Hepatocyte (in vitro differentiated cells): ENCODE measurements around the gene RBBP8NL. TPM values are rescaled to one million over a fixed set of nuclear protein-coding genes. Genes with fewer than 3 reads are reported as not detected.

Experiments
- DNase-seq: peaks from one replicate; pipeline ENCODE4 v3.0.0-alpha.2; 2016; ENCODE audit warnings: low spot score
- H2AFZ ChIP-seq: fragments of 200-600 bp; sonication (generic); 2 replicates; pipeline ENCODE4 v1.6.0; 2016; ENCODE audit warnings: antibody characterized with exemption, mild to moderate bottlenecking
- H3K27ac ChIP-seq: fragments of 200-600 bp; sonication (generic); 2 replicates; pipeline ENCODE4 v1.5.1; 2016; ENCODE audit warnings: mild to moderate bottlenecking
- H3K27me3 ChIP-seq: fragments of 200-600 bp; sonication (generic); 2 replicates; pipeline ENCODE4 v1.6.1; 2016
- H3K36me3 ChIP-seq: fragments of 200-600 bp; sonication (generic); replicated peaks from 2 replicates; pipeline ENCODE4 v1.5.1; 2016; ENCODE audit warnings: low read depth; ENCODE audit not compliant: insufficient read depth
- H3K4me1 ChIP-seq: fragments of 200-600 bp; sonication (generic); 2 replicates; pipeline ENCODE4 v1.5.1; 2016; ENCODE audit warnings: mild to moderate bottlenecking, moderate library complexity; ENCODE audit not compliant: insufficient read depth
- H3K4me2 ChIP-seq: fragments of 200-600 bp; sonication (generic); 2 replicates; pipeline ENCODE4 v1.6.0; 2016
- H3K4me3 ChIP-seq: fragments of 200-600 bp; sonication (generic); 2 replicates; pipeline ENCODE4 v1.5.1; 2016; ENCODE audit warnings: mild to moderate bottlenecking
- H3K79me2 ChIP-seq: fragments of 200-600 bp; sonication (generic); 2 replicates; pipeline ENCODE4 v1.6.0; 2017; ENCODE audit warnings: mild to moderate bottlenecking
- H3K9me2 ChIP-seq: fragments of 200-600 bp; sonication (generic); replicated peaks from 2 replicates; pipeline ENCODE4 v1.6.0; 2017; ENCODE audit warnings: mild to moderate bottlenecking; ENCODE audit not compliant: insufficient read depth
- H3K9me3 ChIP-seq: fragments of 200-600 bp; sonication (generic); 2 replicates; pipeline ENCODE4 v1.5.1; 2016; ENCODE audit warnings: low read depth, mild to moderate bottlenecking
- H4K20me1 ChIP-seq: fragments of 200-600 bp; sonication (generic); 2 replicates; pipeline ENCODE4 v1.6.0; 2016; ENCODE audit warnings: mild to moderate bottlenecking; ENCODE audit not compliant: insufficient read depth, poor library complexity, severe bottlenecking
- CTCF ChIP-seq: fragments of 200-600 bp; sonication (generic); IDR thresholded peaks from 2 replicates; pipeline ENCODE4 v1.5.1; 2016; ENCODE audit warnings: antibody characterized with exemption, mild to moderate bottlenecking; ENCODE audit not compliant: poor library complexity
- EZH2 ChIP-seq: fragments of 200-600 bp; sonication (generic); IDR thresholded peaks from 2 replicates; pipeline ENCODE4 v1.6.1; 2016; ENCODE audit warnings: antibody characterized with exemption, mild to moderate bottlenecking, borderline replicate concordance
- EZH2phosphoT487 ChIP-seq: fragments of 200-600 bp; sonication (generic); IDR thresholded peaks from one replicate; pipeline ENCODE4 v1.6.1; 2018; ENCODE audit warnings: antibody characterized with exemption, mild to moderate bottlenecking, low read depth, moderate library complexity; ENCODE audit not compliant: unreplicated experiment, severe bottlenecking
- WGBS: methylation state at CpG from one replicate; pipeline ENCODE4 v1.1.6; 2016; ENCODE audit warnings: low lambda C conversion rate; ENCODE audit errors: missing lambda C conversion rate; 5-methylcytosine and 5-hydroxymethylcytosine counted together
- polyA plus RNA-seq: library from polyadenylated mRNA; unstranded; fragments of >200 nt; fragmentation: Nextera tagmentation; extraction: Ambion mirVana; gene quantifications from 2 replicates; pipeline ENCODE4 v1.2.1, GENCODE V29; 2016
- total RNA-seq: library from RNA; depleted of rRNA; stranded (reverse); fragments of >200 nt; gene quantifications from 2 replicates; pipeline ENCODE4 v1.2.3, GENCODE V29; 2014

The RBBP8NL gene
- total and polyA plus RNA-seq, 2 experiments from 2014 or later: 5.7 to 6.4 TPM

- H3K36me3 ChIP-seq: no peaks in the 10 kb centered on the region
- peaks cover 11% of the 10 kb centered on the region for H3K4me1 ChIP-seq
- no peak overlapping the region for H3K4me2 ChIP-seq
- no peak overlapping the region for H3K4me3 ChIP-seq
- TF ChIP-seq EZH2: no peak
- TF ChIP-seq EZH2phosphoT487: no peak
- no peak for TF ChIP-seq CTCF
- DNase-seq: no peak
- 87% methylated on average over 16 of the region's 19 CpGs for WGBS
- no peak overlapping the region for H3K27ac ChIP-seq
- peaks cover 3% of the 10 kb centered on the region for H3K79me2 ChIP-seq
- no peaks in the 10 kb centered on the region for H3K9me2 ChIP-seq
- no peaks in the 10 kb centered on the region for H3K9me3 ChIP-seq
- H3K27me3 ChIP-seq: no peaks in the 10 kb centered on the region
- H2AFZ ChIP-seq: no peak overlapping the region
- no peaks in the 10 kb centered on the region for H4K20me1 ChIP-seq
These were observed 8.4 kb downstream of the RBBP8NL start for GRCh38 chr20:62418709-62419487.

- no peak for DNase-seq
- 93% methylated on average over 23 of the region's 25 CpGs for WGBS
- H3K27ac ChIP-seq: no peak overlapping the region
- no peak overlapping the region for H2AFZ ChIP-seq
- no peak overlapping the region for H3K4me3 ChIP-seq
- H3K79me2 ChIP-seq: no peaks in the 10 kb centered on the region
- no peaks in the 10 kb centered on the region for H3K36me3 ChIP-seq
- H3K27me3 ChIP-seq: no peaks in the 10 kb centered on the region
- H3K4me1 ChIP-seq: peaks cover 13% of the 10 kb centered on the region
- H3K9me2 ChIP-seq: no peaks in the 10 kb centered on the region
- H4K20me1 ChIP-seq: no peaks in the 10 kb centered on the region
- no peak overlapping the region for H3K4me2 ChIP-seq
- no peaks in the 10 kb centered on the region for H3K9me3 ChIP-seq
- TF ChIP-seq EZH2 (no peak), CTCF (no peak), EZH2phosphoT487 (no peak)
These were observed 9.2 kb downstream of the RBBP8NL start for GRCh38 chr20:62417981-62418708.

- H2AFZ ChIP-seq: no peak overlapping the region
- H3K36me3 ChIP-seq: no peaks in the 10 kb centered on the region
- no peak overlapping the region for H3K4me3 ChIP-seq
- no peak overlapping the region for H3K4me2 ChIP-seq
- no peaks in the 10 kb centered on the region for H3K9me2 ChIP-seq
- H4K20me1 ChIP-seq: no peaks in the 10 kb centered on the region
- H3K4me1 ChIP-seq: peaks cover 19% of the 10 kb centered on the region
- no peaks in the 10 kb centered on the region for H3K79me2 ChIP-seq
- H3K27me3 ChIP-seq: no peaks in the 10 kb centered on the region
- H3K27ac ChIP-seq: no peak overlapping the region
- DNase-seq: no peak
- 93% methylated on average over 27 of the region's 43 CpGs for WGBS
- H3K9me3 ChIP-seq: no peaks in the 10 kb centered on the region
- TF ChIP-seq CTCF: no peak
- no peak for TF ChIP-seq EZH2
These were observed 10.4 kb downstream of the RBBP8NL start for GRCh38 chr20:62416651-62417637.
